Spleen (tissue), 3 donors: ENCODE results near the gene ZNF831.

Experiments used
- POLR2A ChIP-seq, 3 donors: fragments of 450-650 bp; IDR thresholded peaks; one replicate each; pipeline ENCODE4 v1.5.1; 2017; ENCODE audit warnings: antibody characterized with exemption in 3 of 3, mild to moderate bottlenecking in 1 of 3
- POLR2AphosphoS5 ChIP-seq, 3 donors: sonication (generic); formaldehyde crosslinking; IDR thresholded peaks; one replicate each; pipeline ENCODE4 v1.5.1; 2017; ENCODE audit warnings: antibody characterized with exemption in 3 of 3

GRCh38 chr20:59300333-59301081, 136.9 kb downstream of the ZNF831 start, which contains the start of gene EDN3:
- no peak for TF ChIP-seq POLR2A (IDR thresholded peaks at IDR 0.05)
- TF ChIP-seq POLR2AphosphoS5 (IDR thresholded peaks at IDR 0.05) = no peak
